Activated CD4-positive, alpha-beta T cell treated with anti-CD3 and anti-CD28 coated beads, Interleukin-2, amount 50 U/mL, for 4 hours (primary cell): ENCODE measurements around the gene VIT.
A peak's percentile ranks its signal among the peaks of the same experiment; 100 is the strongest.

ENCODE experiments used
- DNase-seq, 2 experiments: peaks; one replicate each; pipeline ENCODE4 v3.0.0-alpha.2; 2020

VIT gene

GRCh38 chr2:36711741-36712314 lies 15.3 kb downstream of the VIT start:
- DNase-seq, result no peak

- no peak for DNase-seq
Measured at GRCh38 chr2:36713310-36713709, 16.8 kb downstream of the VIT start.

GRCh38 chr2:36716111-36716510 lies 19.6 kb downstream of the VIT start:
- DNase-seq, result no peak

GRCh38 chr2:36717603-36718266 lies 21.2 kb downstream of the VIT start:
- DNase-seq, result no peak

- no peak for DNase-seq
Measured at GRCh38 chr2:36727550-36727949, 31.0 kb downstream of the VIT start.

GRCh38 chr2:36729067-36729466 lies 32.6 kb downstream of the VIT start:
- DNase-seq, result no peak

GRCh38 chr2:36731941-36732672 lies 35.6 kb downstream of the VIT start:
- DNase-seq, result no peak

- no peak for DNase-seq
Measured at GRCh38 chr2:36732673-36733036, 36.1 kb downstream of the VIT start.

GRCh38 chr2:36733215-36733614 lies 36.7 kb downstream of the VIT start:
- DNase-seq, result no peak

- DNase-seq, result no peak
Measured at GRCh38 chr2:36734304-36734703, 37.8 kb downstream of the VIT start.

GRCh38 chr2:36737131-36737750 lies 40.7 kb downstream of the VIT start:
- no peak for DNase-seq

- no peak for DNase-seq
Measured at GRCh38 chr2:36740061-36740460, 43.6 kb downstream of the VIT start.

- no peak for DNase-seq
Measured at GRCh38 chr2:36741188-36741837, 44.8 kb downstream of the VIT start.

GRCh38 chr2:36743954-36744353 lies 47.4 kb downstream of the VIT start:
- no peak for DNase-seq

- DNase-seq, result no peak
Measured at GRCh38 chr2:36748166-36748565, 51.7 kb downstream of the VIT start.

- DNase-seq, result no peak
Measured at GRCh38 chr2:36750101-36750500, 53.6 kb downstream of the VIT start.

GRCh38 chr2:36753706-36754221 lies 57.3 kb downstream of the VIT start:
- DNase-seq, result no peak

- DNase-seq, result no peak
Measured at GRCh38 chr2:36754578-36754977, 58.1 kb downstream of the VIT start.

GRCh38 chr2:36756438-36756837 lies 59.9 kb downstream of the VIT start:
- no peak for DNase-seq

- no peak for DNase-seq
Measured at GRCh38 chr2:36762764-36763490, 66.4 kb downstream of the VIT start.

GRCh38 chr2:36769106-36769505 lies 72.6 kb downstream of the VIT start:
- DNase-seq, result no peak

GRCh38 chr2:36770542-36771287 lies 74.2 kb downstream of the VIT start:
- peak; percentile 3 to 4 for DNase-seq
